ENCODE results near the gene STEAP4. TPM values are rescaled to one million over a fixed set of nuclear protein-coding genes. Genes with fewer than 3 reads are reported as not detected.

Gene STEAP4
- total and polyA plus RNA-seq, 2 of the 13 experiments (the other 11 are each of a cell fraction or from before 2014, with no cell fraction given): not detected

DNA sequence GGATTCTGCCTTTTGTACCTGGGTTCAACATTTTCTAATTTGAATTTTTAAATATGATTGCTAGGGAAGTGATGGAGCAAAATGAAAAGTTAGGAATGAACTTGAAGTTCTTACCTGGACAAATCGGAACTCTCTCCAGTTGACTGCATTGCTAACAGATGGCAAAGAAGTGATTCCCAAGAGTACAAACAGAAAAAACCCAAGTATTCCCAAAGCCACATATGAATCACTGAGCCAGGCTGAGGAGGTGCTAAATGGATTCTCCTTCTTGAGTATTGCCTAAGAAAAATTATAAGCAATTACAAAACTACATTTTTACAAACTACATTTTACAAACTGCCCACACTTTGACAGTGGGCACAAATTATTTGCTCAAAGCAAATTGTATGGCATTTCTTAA, 25.9 kb downstream of the STEAP4 start (continued):
- TF ChIP-seq, protein P1, sequence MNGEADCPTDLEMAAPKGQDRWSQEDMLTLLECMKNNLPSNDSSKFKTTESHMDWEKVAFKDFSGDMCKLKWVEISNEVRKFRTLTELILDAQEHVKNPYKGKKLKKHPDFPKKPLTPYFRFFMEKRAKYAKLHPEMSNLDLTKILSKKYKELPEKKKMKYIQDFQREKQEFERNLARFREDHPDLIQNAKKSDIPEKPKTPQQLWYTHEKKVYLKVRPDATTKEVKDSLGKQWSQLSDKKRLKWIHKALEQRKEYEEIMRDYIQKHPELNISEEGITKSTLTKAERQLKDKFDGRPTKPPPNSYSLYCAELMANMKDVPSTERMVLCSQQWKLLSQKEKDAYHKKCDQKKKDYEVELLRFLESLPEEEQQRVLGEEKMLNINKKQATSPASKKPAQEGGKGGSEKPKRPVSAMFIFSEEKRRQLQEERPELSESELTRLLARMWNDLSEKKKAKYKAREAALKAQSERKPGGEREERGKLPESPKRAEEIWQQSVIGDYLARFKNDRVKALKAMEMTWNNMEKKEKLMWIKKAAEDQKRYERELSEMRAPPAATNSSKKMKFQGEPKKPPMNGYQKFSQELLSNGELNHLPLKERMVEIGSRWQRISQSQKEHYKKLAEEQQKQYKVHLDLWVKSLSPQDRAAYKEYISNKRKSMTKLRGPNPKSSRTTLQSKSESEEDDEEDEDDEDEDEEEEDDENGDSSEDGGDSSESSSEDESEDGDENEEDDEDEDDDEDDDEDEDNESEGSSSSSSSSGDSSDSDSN (CRISPR knock-in tag; IDR thresholded peaks at IDR 0.05): no peak
- no peak for TF ChIP-seq SMARCC2 (IDR thresholded peaks at IDR 0.05)

DNA sequence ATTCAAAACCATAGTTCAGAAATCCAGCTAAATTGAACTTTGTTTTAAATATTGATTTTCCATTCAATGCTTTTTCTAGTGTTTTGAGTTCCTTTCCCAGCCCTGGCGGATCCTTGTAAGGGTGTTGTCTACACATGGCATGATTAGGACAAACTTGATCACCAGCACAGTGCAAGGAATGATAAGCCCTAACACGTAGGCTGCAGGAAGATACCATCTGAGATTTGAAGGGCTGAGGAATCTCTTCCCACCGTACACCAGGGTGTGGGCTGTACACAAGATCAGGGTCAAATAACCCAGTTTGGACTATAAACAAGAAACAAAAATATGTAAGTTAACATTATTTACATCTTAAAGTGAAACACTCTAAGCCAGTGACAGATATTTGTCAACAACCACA, 27.4 kb downstream of the STEAP4 start:
- ChIA-PET POLR2A (no interaction called here), CTCF (ENCODE audit: low intra/inter-chr PET ratio, low total read pairs) (no interaction called here)
- Histone ChIP-seq H3K27ac (ENCODE audit: extremely low read length, insufficient read depth, low read length) (no peak overlapping the region), H3K79me2 (ENCODE audit: insufficient read depth, low read length) (no peaks in the 10 kb centered on the region), H3K4me2 (ENCODE audit: low read depth, low read length) (no peak overlapping the region), H4K20me1 (ENCODE audit: insufficient read depth, low read length) (no peaks in the 10 kb centered on the region), H3K36me3 (replicated peaks in 1 of 2; ENCODE audit: control insufficient read depth in 1 of 2, insufficient read depth in 2 of 2, low read length in 2 of 2) (no peaks in the 10 kb centered on the region), H3K27me3 (ENCODE audit: control insufficient read depth in 1 of 2, insufficient read depth in 2 of 2, low read length in 2 of 2) (no peaks in the 10 kb centered on the region; a peak in 1 of 5 replicates), H2AFZ (ENCODE audit: low read length) (no peak overlapping the region), H3K4me1 (ENCODE audit: insufficient read depth, low read length) (peaks cover 8% of the 10 kb centered on the region; the same call in 1 of the 2 replicates), H3K4me3 (replicated peaks in 1 of 3; ENCODE audit: insufficient read depth in 1 of 3, low read depth in 2 of 3, low read length in 3 of 3) (no peak overlapping the region), H3K9me3 (ENCODE audit: low read length) (no peaks in the 10 kb centered on the region), H3K9ac (ENCODE audit: insufficient read depth, low read depth, low read length) (no peak overlapping the region)
- in situ Hi-C loops (cut with HindIII; ENCODE audit: extremely low pct_ligation_motif_present, low pct_unique_long_range_greater_than_20kb): no loop called here
- intact Hi-C loops (cut with micrococcal nuclease; ENCODE audit: unreplicated experiment): no loop called here
- no TSS peak for BruUV-seq (replicated peaks)
- 2% methylated on average over 3 of the region's 3 CpGs for WGBS (ENCODE audit: low lambda C conversion rate)
- DNase-seq (ENCODE audit: low spot score): no peak
- no peak for FAIRE-seq
- no peak for ATAC-seq
- TF ChIP-seq, protein P2, sequence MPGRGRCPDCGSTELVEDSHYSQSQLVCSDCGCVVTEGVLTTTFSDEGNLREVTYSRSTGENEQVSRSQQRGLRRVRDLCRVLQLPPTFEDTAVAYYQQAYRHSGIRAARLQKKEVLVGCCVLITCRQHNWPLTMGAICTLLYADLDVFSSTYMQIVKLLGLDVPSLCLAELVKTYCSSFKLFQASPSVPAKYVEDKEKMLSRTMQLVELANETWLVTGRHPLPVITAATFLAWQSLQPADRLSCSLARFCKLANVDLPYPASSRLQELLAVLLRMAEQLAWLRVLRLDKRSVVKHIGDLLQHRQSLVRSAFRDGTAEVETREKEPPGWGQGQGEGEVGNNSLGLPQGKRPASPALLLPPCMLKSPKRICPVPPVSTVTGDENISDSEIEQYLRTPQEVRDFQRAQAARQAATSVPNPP (CRISPR knock-in tag; IDR thresholded peaks at IDR 0.05): no peak
- TF ChIP-seq MXI1 (IDR thresholded peaks at IDR 0.05; ENCODE audit: borderline replicate concordance, low read depth, low read length) (no peak), KDM4B (CRISPR knock-in tag; IDR thresholded peaks at IDR 0.05) (no peak), CHD2 (IDR thresholded peaks at IDR 0.05; ENCODE audit: low read depth, low read length) (no peak), ZNF720 (CRISPR knock-in tag; IDR thresholded peaks at IDR 0.05) (no peak), JUNB (CRISPR knock-in tag; IDR thresholded peaks at IDR 0.05; ENCODE audit: borderline replicate concordance) (no peak), WIZ (CRISPR knock-in tag; IDR thresholded peaks at IDR 0.05) (no peak), ELF1 (CRISPR knock-in tag; IDR thresholded peaks at IDR 0.05) (no peak)
- TF ChIP-seq, protein P3, sequence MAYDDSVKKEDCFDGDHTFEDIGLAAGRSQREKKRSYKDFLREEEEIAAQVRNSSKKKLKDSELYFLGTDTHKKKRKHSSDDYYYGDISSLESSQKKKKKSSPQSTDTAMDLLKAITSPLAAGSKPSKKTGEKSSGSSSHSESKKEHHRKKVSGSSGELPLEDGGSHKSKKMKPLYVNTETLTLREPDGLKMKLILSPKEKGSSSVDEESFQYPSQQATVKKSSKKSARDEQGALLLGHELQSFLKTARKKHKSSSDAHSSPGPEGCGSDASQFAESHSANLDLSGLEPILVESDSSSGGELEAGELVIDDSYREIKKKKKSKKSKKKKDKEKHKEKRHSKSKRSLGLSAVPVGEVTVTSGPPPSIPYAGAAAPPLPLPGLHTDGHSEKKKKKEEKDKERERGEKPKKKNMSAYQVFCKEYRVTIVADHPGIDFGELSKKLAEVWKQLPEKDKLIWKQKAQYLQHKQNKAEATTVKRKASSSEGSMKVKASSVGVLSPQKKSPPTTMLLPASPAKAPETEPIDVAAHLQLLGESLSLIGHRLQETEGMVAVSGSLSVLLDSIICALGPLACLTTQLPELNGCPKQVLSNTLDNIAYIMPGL (CRISPR knock-in tag; IDR thresholded peaks at IDR 0.05; ENCODE audit: borderline replicate concordance in 1 of 2, low read depth in 1 of 2): no peak
